ENCODE data around the gene TMEM151A.
A peak's percentile ranks its signal among the peaks of the same experiment; 100 is the strongest.
"Not testable (repeated sequence)": the region's sequence is repeated elsewhere in the genome, so short reads cannot be mapped to it uniquely, and the experiment has no call there.

TMEM151A gene

GRCh38 chr11:66297610-66298009 is 5.9 kb downstream of the TMEM151A start:
- DNase-seq (ENCODE audit: low read depth in 2 of 3, low spot score in 1 of 3) = no peak

GRCh38 chr11:66299186-66299585 is 7.5 kb downstream of the TMEM151A start:
- DNase-seq (ENCODE audit: low read depth in 2 of 3, low spot score in 1 of 3) = no peak

GRCh38 chr11:66302656-66303055 is 11.0 kb downstream of the TMEM151A start:
- no peak for DNase-seq (ENCODE audit: low read depth in 2 of 3, low spot score in 1 of 3)

DNA sequence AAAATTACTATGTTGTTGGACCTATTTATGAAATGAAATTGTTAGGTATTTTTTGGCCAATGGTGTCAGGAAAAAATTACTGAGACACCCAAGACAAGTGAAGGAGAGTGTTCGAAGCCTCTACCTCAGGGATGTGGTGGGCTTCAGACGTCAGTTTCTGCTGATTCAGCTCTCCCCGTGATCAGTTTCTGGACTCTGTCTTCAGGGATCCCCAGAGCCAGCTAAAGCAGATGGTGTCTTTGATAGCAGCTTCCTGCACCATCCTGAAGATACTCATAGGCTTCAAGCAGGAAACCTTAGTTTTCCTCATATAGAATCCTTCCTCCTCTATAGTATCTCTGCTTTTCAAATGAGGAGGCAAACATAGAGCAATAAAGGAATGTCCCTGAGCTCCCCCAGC is 17.8 kb downstream of the TMEM151A start:
- no peak for DNase-seq (ENCODE audit: low read depth in 2 of 3, low spot score in 1 of 3)

- no peak for DNase-seq (ENCODE audit: low read depth in 2 of 3, low spot score in 1 of 3)
Measured at GRCh38 chr11:66310324-66310723, 18.6 kb downstream of the TMEM151A start.

GRCh38 chr11:66310803-66311440 is 19.2 kb downstream of the TMEM151A start:
- not testable (repeated sequence) for DNase-seq (ENCODE audit: low read depth in 2 of 3, low spot score in 1 of 3)

DNA sequence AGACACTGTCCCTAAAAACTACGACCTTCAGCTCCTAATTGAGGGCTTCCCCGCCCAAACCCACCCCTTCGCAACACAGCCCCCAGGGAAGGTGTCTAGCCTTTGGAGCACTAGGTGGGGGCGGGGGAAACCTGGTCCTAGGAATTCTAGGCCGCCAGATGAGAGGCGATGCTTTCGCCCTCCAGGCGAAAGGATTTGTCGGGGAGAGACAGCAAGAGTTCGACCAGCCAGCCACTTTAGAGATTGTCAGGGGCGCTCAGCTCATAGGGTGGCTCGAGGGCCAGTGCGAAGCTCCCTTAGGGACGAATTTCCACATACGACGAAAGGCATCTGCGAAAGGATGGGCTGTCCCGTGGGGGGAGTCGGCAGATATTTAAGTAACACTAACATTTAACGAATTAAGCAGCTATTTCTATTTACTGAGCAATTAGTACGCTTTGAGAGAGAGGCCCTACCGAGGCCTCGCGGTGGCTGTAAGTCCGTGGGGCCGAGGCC is 19.8 kb downstream of the TMEM151A start:
- no peak for DNase-seq (ENCODE audit: low read depth in 2 of 3, low spot score in 1 of 3)

- DNase-seq (ENCODE audit: low read depth in 2 of 3, low spot score in 1 of 3) = peak; percentile 82 to 95 (median 92)
Measured at GRCh38 chr11:66311965-66312548, 20.4 kb downstream of the TMEM151A start.

GRCh38 chr11:66312549-66313320 is 21.0 kb downstream of the TMEM151A start:
- DNase-seq (ENCODE audit: low read depth in 2 of 3, low spot score in 1 of 3) = peak; percentile 89 to 95 (median 93)

DNA sequence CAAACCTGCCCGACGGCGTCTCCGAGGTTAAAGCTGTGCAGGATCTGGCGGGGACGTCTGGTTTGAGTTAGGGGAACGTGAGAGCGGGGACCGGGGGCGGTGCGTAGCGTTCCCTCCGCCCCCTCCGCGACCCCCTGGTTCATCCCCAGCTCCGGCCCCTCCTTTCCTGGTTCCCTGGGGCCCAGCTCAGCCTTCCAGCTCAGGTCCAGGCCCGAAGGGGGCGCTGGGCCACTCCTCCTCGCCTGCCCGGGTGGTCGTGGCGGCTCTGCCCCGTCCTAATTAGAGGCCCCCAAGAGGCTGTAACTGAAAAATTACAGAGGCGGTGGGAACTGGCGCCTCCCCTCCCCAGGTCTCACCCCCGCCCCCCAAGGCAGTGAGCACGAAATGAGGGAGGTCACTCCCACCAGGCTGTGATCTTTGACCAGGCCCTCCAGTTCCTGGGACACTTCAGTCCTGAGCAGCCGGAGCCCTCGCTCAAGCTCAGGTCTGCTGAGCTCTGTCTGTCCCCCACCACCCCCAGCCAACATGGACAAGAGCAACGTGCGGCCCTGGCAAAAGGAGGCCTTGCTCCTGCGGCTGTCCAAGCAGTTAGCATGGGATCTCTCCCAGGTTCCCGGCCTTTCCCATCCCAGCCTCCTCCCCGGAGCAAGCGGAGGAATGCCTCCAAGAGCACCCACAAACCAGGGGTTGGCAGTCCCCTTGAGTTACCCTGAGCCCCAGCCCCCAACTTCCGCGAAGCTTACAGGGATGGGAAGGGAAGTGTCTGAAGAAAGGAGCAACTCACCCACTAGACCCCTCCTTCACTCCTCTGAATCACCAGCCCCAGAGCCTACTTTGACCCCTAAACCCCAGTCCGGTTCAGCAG is 21.9 kb downstream of the TMEM151A start:
- no peak for DNase-seq (ENCODE audit: low read depth in 2 of 3, low spot score in 1 of 3)

DNA sequence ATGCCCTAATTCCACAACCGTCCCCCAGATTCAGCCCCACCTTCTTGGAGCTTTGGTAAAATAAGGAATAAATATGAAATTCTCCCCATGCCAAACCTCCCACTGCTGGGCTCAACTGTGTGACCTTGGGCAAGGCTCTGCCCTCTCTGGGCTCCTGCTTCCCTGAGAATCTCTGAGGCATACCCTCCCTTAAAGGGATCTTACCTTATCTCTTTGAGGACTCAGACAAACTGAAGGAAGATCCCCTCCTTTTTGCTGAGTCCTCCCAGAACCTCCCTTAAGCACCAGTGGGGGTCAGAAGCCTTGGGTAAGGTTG is 22.4 kb downstream of the TMEM151A start:
- DNase-seq (ENCODE audit: low read depth in 2 of 3, low spot score in 1 of 3) = no peak

- DNase-seq (ENCODE audit: low read depth in 2 of 3, low spot score in 1 of 3) = no peak
Measured at GRCh38 chr11:66314561-66315497, 23.1 kb downstream of the TMEM151A start.

GRCh38 chr11:66315498-66315885 is 23.8 kb downstream of the TMEM151A start:
- no peak for DNase-seq (ENCODE audit: low read depth in 2 of 3, low spot score in 1 of 3)

DNA sequence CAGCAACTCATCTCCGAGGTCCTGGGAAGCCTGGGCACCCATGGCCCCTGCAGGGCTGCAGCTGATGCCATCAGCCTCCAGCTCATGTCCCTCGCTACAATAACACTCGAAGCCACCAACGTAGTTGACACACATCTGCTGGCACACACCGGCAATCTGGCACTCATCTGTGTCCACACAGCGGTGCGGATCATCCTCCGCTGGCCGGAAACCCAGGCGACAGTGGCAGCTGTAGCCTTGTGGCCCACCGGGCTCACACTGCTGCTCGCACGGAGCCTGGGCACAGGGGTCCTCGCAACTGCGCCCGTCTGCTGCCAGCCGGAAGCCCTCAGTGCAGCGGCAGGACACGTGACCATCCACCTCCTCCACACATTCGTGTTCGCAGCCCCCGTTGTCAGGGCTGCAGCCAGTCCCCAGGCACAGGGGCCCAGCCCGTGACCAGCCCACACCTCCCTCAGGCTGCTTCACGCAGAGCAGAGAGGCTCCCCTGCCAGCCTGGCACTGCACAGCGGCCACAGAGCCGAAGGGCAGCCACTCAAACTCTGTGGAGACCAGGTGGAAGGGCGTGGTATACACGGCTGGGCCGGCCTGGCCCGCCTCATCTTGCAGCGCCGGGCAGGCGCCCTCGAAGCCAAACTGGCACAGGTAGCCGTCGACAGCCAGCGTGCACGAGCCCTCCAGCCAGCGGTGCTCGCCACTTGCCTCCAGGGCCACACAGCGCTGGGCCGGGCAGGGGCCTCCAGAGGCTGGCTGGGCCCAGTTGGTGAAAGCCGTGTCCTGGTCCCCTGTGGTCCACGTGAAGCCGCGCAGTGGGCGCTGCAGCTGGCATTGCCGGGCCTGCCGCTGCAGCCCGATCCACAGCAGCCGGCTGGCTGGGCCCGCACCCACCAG is 24.5 kb downstream of the TMEM151A start:
- DNase-seq (ENCODE audit: low read depth in 2 of 3, low spot score in 1 of 3) = no peak

DNA sequence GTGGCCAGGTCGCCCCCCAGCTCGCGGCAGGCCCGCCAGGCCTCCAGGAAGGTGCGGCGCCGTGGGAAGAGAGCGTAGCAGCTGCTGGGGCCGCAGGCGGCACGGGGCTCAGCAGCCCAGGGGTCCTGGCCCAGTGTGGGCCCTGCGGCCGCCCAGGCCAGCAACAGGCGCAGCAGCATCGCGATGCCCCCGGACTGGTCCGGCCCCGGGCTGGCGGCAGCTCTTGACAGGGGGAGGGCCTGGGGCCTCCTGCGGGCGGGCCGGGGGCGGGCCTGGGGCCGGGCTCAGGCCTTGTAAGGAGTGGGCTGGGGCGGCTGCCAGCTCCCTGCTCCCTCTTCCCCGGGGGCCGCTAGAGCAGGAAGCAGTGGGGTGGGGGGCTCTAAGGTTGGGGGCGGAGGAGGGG is 25.2 kb downstream of the TMEM151A start, which contains the start of gene CD248:
TSS of gene CD248 (minus strand) at position 196 of the 403 bp plus-strand sequence. CDS start at position 179, 17 bp downstream.
- no peak for DNase-seq (ENCODE audit: low read depth in 2 of 3, low spot score in 1 of 3)

- DNase-seq (ENCODE audit: low read depth in 2 of 3, low spot score in 1 of 3) = no peak
Measured at GRCh38 chr11:66317322-66317722, 25.6 kb downstream of the TMEM151A start.

- DNase-seq (ENCODE audit: low read depth in 2 of 3, low spot score in 1 of 3) = no peak
Measured at GRCh38 chr11:66317723-66318599, 26.3 kb downstream of the TMEM151A start.

GRCh38 chr11:66318600-66318970 is 26.9 kb downstream of the TMEM151A start:
- no peak for DNase-seq (ENCODE audit: low read depth in 2 of 3, low spot score in 1 of 3)

Data from stimulated activated CD4-positive, alpha-beta T cell treated with anti-CD3 and anti-CD28 coated beads, Interleukin-12 subunit alpha, Interleukin-12 subunit beta, amount 100 ng/mL, for 48 hours (primary cell).